Activated T-helper 1 cell treated with anti-CD3 and anti-CD28 coated beads, Interleukin-12 subunit alpha, Interleukin-12 subunit beta, Interleukin-2, Interleukin-4 antibody, amounts not matched to agents 30 ng/mL and 10 ng/mL and 1 ng/mL, durations not matched to agents 14 hours and 24 hours and 36 hours (primary cell): Measurements from ENCODE around the gene KRTAP12-3. TPM values are rescaled to one million over a fixed set of nuclear protein-coding genes. Genes with fewer than 3 reads are reported as not detected.
"Not testable (repeated sequence)": the region's sequence is repeated elsewhere in the genome, so short reads cannot be mapped to it uniquely, and the experiment has no call there.

ENCODE experiments used
- DNase-seq: peaks from one replicate; pipeline ENCODE4 v3.0.0; 2021; ENCODE audit warnings: low spot score
- H3K27ac Mint-ChIP-seq: one replicate; pipeline ENCODE4 v1.8.0; 2021; ENCODE audit warnings: mild to moderate bottlenecking, mixed read lengths
- H3K27me3 Mint-ChIP-seq: one replicate; pipeline ENCODE4 v1.8.0; 2022; ENCODE audit warnings: mild to moderate bottlenecking, moderate library complexity, mixed read lengths; ENCODE audit not compliant: insufficient read depth
- H3K36me3 Mint-ChIP-seq: one replicate; pipeline ENCODE4 v1.8.0; 2021; ENCODE audit warnings: low read depth, mixed read lengths
- H3K4me1 Mint-ChIP-seq: one replicate; pipeline ENCODE4 v1.8.0; 2021; ENCODE audit warnings: low read depth, mixed read lengths
- H3K4me3 Mint-ChIP-seq: one replicate; pipeline ENCODE4 v1.8.0; 2021; ENCODE audit warnings: mild to moderate bottlenecking, moderate library complexity, mixed read lengths
- H3K9me3 Mint-ChIP-seq: one replicate; pipeline ENCODE4 v1.8.0; 2021; ENCODE audit warnings: mixed read lengths
- intact Hi-C: fragments of 100-400 bp; cut with micrococcal nuclease; formaldehyde crosslinking; loops from one replicate; pipeline ENCODE4 v1.15.1; 2024
- total RNA-seq: library from RNA; stranded (reverse); gene quantifications from 2 replicates; pipeline ENCODE4 v1.2.3, GENCODE V29; 2022

KRTAP12-3 gene
- total RNA-seq, 1 donor from 2014 or later = not detected

GRCh38 chr21:44632067-44632466 lies 25.7 kb upstream of the KRTAP12-3 start:
- no peak overlapping the region for H3K27ac Mint-ChIP-seq
- H3K4me3 Mint-ChIP-seq = no peak overlapping the region
- H3K4me1 Mint-ChIP-seq = peaks cover 6% of the 10 kb centered on the region
- intact Hi-C loops = no loop called here
- peaks cover 15% of the 10 kb centered on the region for H3K27me3 Mint-ChIP-seq
- H3K36me3 Mint-ChIP-seq = peaks cover 9% of the 10 kb centered on the region
- peaks cover 45% of the 10 kb centered on the region for H3K9me3 Mint-ChIP-seq
- no peak for DNase-seq

GRCh38 chr21:44636209-44637017 lies 21.3 kb upstream of the KRTAP12-3 start:
- no peak overlapping the region for H3K27ac Mint-ChIP-seq
- peaks cover 45% of the 10 kb centered on the region for H3K9me3 Mint-ChIP-seq
- peaks cover 14% of the 10 kb centered on the region for H3K27me3 Mint-ChIP-seq
- H3K4me1 Mint-ChIP-seq = no peaks in the 10 kb centered on the region
- peaks cover 6% of the 10 kb centered on the region for H3K36me3 Mint-ChIP-seq
- H3K4me3 Mint-ChIP-seq = no peak overlapping the region
- intact Hi-C loops = no loop called here
- DNase-seq = no peak

GRCh38 chr21:44637018-44637850 lies 20.5 kb upstream of the KRTAP12-3 start, which contains the start of gene KRTAP10-10:
KRTAP10-10 (plus strand) TSS chr21:44637356; CDS start chr21:44637418, 62 bp downstream.
- no peaks in the 10 kb centered on the region for H3K4me1 Mint-ChIP-seq
- intact Hi-C loops = no loop called here
- H3K4me3 Mint-ChIP-seq = no peak within 1 kb of the TSS
- peaks cover 13% of the 10 kb centered on the region for H3K27me3 Mint-ChIP-seq
- DNase-seq = no peak
- peaks cover 45% of the 10 kb centered on the region for H3K9me3 Mint-ChIP-seq
- H3K27ac Mint-ChIP-seq = no peak within 1 kb of the TSS
- peaks cover 3% of the 10 kb centered on the region for H3K36me3 Mint-ChIP-seq

GRCh38 chr21:44637851-44638348 lies 19.8 kb upstream of the KRTAP12-3 start:
- Mint-ChIP-seq H3K9me3 (peaks cover 46% of the 10 kb centered on the region), H3K27me3 (peaks cover 13% of the 10 kb centered on the region)
- H3K4me1 Mint-ChIP-seq, H3K27ac Mint-ChIP-seq, DNase-seq, H3K36me3 Mint-ChIP-seq, intact Hi-C loops, H3K4me3 Mint-ChIP-seq: not testable (repeated sequence)

- Mint-ChIP-seq H3K27me3 (peaks cover 11% of the 10 kb centered on the region), H3K9me3 (peaks cover 46% of the 10 kb centered on the region)
- intact Hi-C loops, DNase-seq, H3K4me3 Mint-ChIP-seq, H3K27ac Mint-ChIP-seq, H3K4me1 Mint-ChIP-seq, H3K36me3 Mint-ChIP-seq: not testable (repeated sequence)
Measured at GRCh38 chr21:44638506-44639330, 19.0 kb upstream of the KRTAP12-3 start.

- peaks cover 7% of the 10 kb centered on the region for H3K27me3 Mint-ChIP-seq
- H3K4me3 Mint-ChIP-seq = no peak overlapping the region
- DNase-seq = no peak
- H3K9me3 Mint-ChIP-seq = peaks cover 48% of the 10 kb centered on the region
- H3K36me3 Mint-ChIP-seq = peaks cover 3% of the 10 kb centered on the region
- intact Hi-C loops = no loop called here
- no peak overlapping the region for H3K27ac Mint-ChIP-seq
- H3K4me1 Mint-ChIP-seq = no peaks in the 10 kb centered on the region
Measured at GRCh38 chr21:44639331-44639655, 18.4 kb upstream of the KRTAP12-3 start.

GRCh38 chr21:44640761-44641160 lies 17.0 kb upstream of the KRTAP12-3 start:
- Mint-ChIP-seq H3K9me3 (peaks cover 52% of the 10 kb centered on the region), H3K36me3 (peaks cover 3% of the 10 kb centered on the region), H3K4me1 (no peaks in the 10 kb centered on the region), H3K4me3 (no peak overlapping the region), H3K27ac (no peak overlapping the region), H3K27me3 (peaks cover 2% of the 10 kb centered on the region)
- no peak for DNase-seq
- intact Hi-C loops = no loop called here

GRCh38 chr21:44643741-44644310 lies 13.9 kb upstream of the KRTAP12-3 start:
- no peak for DNase-seq
- H3K27me3 Mint-ChIP-seq = peaks cover 2% of the 10 kb centered on the region
- H3K4me1 Mint-ChIP-seq = no peaks in the 10 kb centered on the region
- no peak overlapping the region for H3K4me3 Mint-ChIP-seq
- intact Hi-C loops = no loop called here
- H3K36me3 Mint-ChIP-seq = peaks cover 3% of the 10 kb centered on the region
- H3K9me3 Mint-ChIP-seq = peaks cover 52% of the 10 kb centered on the region
- H3K27ac Mint-ChIP-seq = no peak overlapping the region

- peaks cover 50% of the 10 kb centered on the region for H3K9me3 Mint-ChIP-seq
- intact Hi-C loops = no loop called here
- no peak overlapping the region for H3K27ac Mint-ChIP-seq
- H3K4me3 Mint-ChIP-seq = no peak overlapping the region
- peaks cover 2% of the 10 kb centered on the region for H3K27me3 Mint-ChIP-seq
- DNase-seq = no peak
- peaks cover 3% of the 10 kb centered on the region for H3K36me3 Mint-ChIP-seq
- H3K4me1 Mint-ChIP-seq = no peaks in the 10 kb centered on the region
Measured at GRCh38 chr21:44644878-44645277, 12.9 kb upstream of the KRTAP12-3 start.

- H3K4me1 Mint-ChIP-seq, H3K27ac Mint-ChIP-seq, DNase-seq, H3K27me3 Mint-ChIP-seq, intact Hi-C loops, H3K4me3 Mint-ChIP-seq, H3K36me3 Mint-ChIP-seq: not testable (repeated sequence)
- H3K9me3 Mint-ChIP-seq = peaks cover 33% of the 10 kb centered on the region
Measured at GRCh38 chr21:44646366-44647221, 11.1 kb upstream of the KRTAP12-3 start, which contains the start of gene KRTAP10-11. KRTAP10-11 (plus strand) TSS chr21:44646414; CDS start chr21:44646459, 45 bp downstream.

GRCh38 chr21:44647222-44647552 lies 10.5 kb upstream of the KRTAP12-3 start:
- H3K4me1 Mint-ChIP-seq = no peaks in the 10 kb centered on the region
- H3K4me3 Mint-ChIP-seq = no peak overlapping the region
- intact Hi-C loops = no loop called here
- H3K27me3 Mint-ChIP-seq = peaks cover 2% of the 10 kb centered on the region
- peaks cover 27% of the 10 kb centered on the region for H3K9me3 Mint-ChIP-seq
- no peak for DNase-seq
- H3K27ac Mint-ChIP-seq = no peak overlapping the region
- H3K36me3 Mint-ChIP-seq = peaks cover 2% of the 10 kb centered on the region
